Calu3 (cell line): ENCODE measurements around the gene RAB29. TPM values are rescaled to one million over a fixed set of nuclear protein-coding genes. Genes with fewer than 3 reads are reported as not detected.

Experiments used
- BruUV-seq: library from RNA; stranded (reverse); fragments of 400-500 nt; replicated peaks from 2 replicates; lab custom pipeline; 2021; lab: Mats Ljungman, UMichigan
- CTCF ChIA-PET: fragments of 300-600 bp; sonication (Branson Sonifier 250); formaldehyde crosslinking; loops from one replicate; lab custom pipeline; 2022; ENCODE audit warnings: antibody characterized with exemption; lab: Charles Lee
- DNase-seq: peaks from one replicate; pipeline ENCODE4 v3.0.0; 2022
- H3K27ac Mint-ChIP-seq: one replicate; pipeline ENCODE4 v1.8.0; 2022; ENCODE audit warnings: mixed read lengths; ENCODE audit not compliant: unreplicated experiment
- H3K27me3 Mint-ChIP-seq: one replicate; pipeline ENCODE4 v1.8.0; 2022; ENCODE audit warnings: mixed read lengths; ENCODE audit not compliant: unreplicated experiment
- H3K36me3 Mint-ChIP-seq: one replicate; pipeline ENCODE4 v1.8.0; 2022; ENCODE audit warnings: mild to moderate bottlenecking, moderate library complexity, mixed read lengths; ENCODE audit not compliant: insufficient read depth, unreplicated experiment
- H3K4me1 Mint-ChIP-seq: one replicate; pipeline ENCODE4 v1.8.0; 2022; ENCODE audit warnings: mild to moderate bottlenecking, low read depth, mixed read lengths; ENCODE audit not compliant: unreplicated experiment
- H3K4me3 Mint-ChIP-seq: one replicate; pipeline ENCODE4 v1.8.0; 2022; ENCODE audit warnings: mild to moderate bottlenecking, low read depth, moderate library complexity, mixed read lengths; ENCODE audit not compliant: unreplicated experiment
- H3K9me3 Mint-ChIP-seq: one replicate; pipeline ENCODE4 v1.8.0; 2022; ENCODE audit warnings: low read depth, mixed read lengths; ENCODE audit not compliant: unreplicated experiment
- intact Hi-C: fragments of 100-400 bp; cut with micrococcal nuclease; formaldehyde crosslinking; loops from one replicate; pipeline ENCODE4 v1.10.0; 2022; ENCODE audit not compliant: unreplicated experiment
- total RNA-seq: library from RNA; stranded (reverse); gene quantifications from 2 replicates; pipeline ENCODE4 v1.2.3, GENCODE V29; 2022
- TF ChIP-seq, protein P1 (sequence below): fragments of 200-600 bp; IDR thresholded peaks from one replicate; pipeline ENCODE4 v1.8.0; 2022; ENCODE audit warnings: antibody characterized with exemption; ENCODE audit not compliant: unreplicated experiment

RAB29 gene
- total RNA-seq, 1 experiment from 2014 or later, result 27.1 TPM

GRCh38 chr1:205783904-205784303, 8.6 kb upstream of the RAB29 start:
- no peaks in the 10 kb centered on the region for H3K9me3 Mint-ChIP-seq
- H3K36me3 Mint-ChIP-seq, result no peaks in the 10 kb centered on the region
- no peaks in the 10 kb centered on the region for H3K27me3 Mint-ChIP-seq
- no peak overlapping the region for H3K4me3 Mint-ChIP-seq
- BruUV-seq, result no TSS peak
- TF ChIP-seq, protein P1, sequence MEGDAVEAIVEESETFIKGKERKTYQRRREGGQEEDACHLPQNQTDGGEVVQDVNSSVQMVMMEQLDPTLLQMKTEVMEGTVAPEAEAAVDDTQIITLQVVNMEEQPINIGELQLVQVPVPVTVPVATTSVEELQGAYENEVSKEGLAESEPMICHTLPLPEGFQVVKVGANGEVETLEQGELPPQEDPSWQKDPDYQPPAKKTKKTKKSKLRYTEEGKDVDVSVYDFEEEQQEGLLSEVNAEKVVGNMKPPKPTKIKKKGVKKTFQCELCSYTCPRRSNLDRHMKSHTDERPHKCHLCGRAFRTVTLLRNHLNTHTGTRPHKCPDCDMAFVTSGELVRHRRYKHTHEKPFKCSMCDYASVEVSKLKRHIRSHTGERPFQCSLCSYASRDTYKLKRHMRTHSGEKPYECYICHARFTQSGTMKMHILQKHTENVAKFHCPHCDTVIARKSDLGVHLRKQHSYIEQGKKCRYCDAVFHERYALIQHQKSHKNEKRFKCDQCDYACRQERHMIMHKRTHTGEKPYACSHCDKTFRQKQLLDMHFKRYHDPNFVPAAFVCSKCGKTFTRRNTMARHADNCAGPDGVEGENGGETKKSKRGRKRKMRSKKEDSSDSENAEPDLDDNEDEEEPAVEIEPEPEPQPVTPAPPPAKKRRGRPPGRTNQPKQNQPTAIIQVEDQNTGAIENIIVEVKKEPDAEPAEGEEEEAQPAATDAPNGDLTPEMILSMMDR, result no peak
- H3K27ac Mint-ChIP-seq, result no peak overlapping the region
- no peak for DNase-seq
- CTCF ChIA-PET, result interaction anchor here (0.5 kb wide), 1 partner anchor 1497 kb away, joined by 5 read pairs; no protein-coding TSS in a partner anchor
- intact Hi-C loops, result no loop called here
- H3K4me1 Mint-ChIP-seq, result no peaks in the 10 kb centered on the region

DNA sequence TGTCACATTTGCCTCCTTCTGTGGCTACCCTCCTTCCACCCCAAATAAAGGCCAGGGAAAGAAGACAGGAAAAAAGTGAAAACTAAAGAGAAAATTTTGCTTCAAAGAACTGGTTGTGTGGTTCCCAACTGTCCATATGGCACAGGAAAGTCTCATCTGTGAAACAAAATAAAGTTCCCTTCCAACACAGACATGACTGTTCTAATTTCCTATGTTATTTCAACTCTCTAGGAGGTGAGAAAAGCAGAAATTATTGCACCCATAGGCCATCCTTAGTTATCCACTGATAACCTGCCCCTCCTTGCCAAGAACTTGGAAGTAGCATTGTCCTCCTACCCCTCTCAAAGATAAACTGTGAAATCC, 8.1 kb upstream of the RAB29 start:
- CTCF ChIA-PET, result interaction anchor here (0.5 kb wide), 1 partner anchor 1497 kb away, joined by 5 read pairs; no protein-coding TSS in a partner anchor
- Mint-ChIP-seq H3K27ac (no peak overlapping the region), H3K4me1 (no peaks in the 10 kb centered on the region), H3K36me3 (no peaks in the 10 kb centered on the region), H3K9me3 (no peaks in the 10 kb centered on the region), H3K4me3 (no peak overlapping the region), H3K27me3 (no peaks in the 10 kb centered on the region)
- intact Hi-C loops, result no loop called here
- no TSS peak for BruUV-seq
- TF ChIP-seq, protein P1, result no peak
- no peak for DNase-seq

- CTCF ChIA-PET, result no interaction called here
These were observed 7.5 kb upstream of the RAB29 start for GRCh38 chr1:205782627-205783432.

DNA sequence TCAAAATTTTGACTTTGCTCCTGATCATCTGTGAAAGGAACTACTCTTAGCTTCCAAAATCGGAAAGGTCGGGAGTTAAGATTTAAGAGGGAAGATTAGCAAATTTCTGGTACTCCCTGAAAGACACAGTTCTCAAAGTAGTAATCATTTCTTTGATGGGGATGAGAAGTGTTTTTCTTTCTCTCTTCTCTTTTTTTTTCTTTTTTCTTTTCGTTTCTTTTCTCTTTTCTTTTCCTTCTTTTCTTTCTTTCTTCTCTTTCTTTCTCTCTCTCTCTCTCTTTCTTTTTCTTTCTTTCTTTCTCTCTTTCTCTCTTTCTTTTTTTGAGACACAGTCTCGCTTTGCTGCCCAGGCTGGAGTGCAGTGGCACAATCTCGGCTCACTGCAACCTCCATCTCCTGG, 5.1 kb upstream of the RAB29 start:
- intact Hi-C loops, result no loop called here
- H3K27me3 Mint-ChIP-seq, result no peaks in the 10 kb centered on the region

More at GRCh38 chr1:205782627-205783432, 7.5 kb upstream of the RAB29 start:
- H3K4me3 Mint-ChIP-seq, result no peak overlapping the region
- H3K27ac Mint-ChIP-seq, result no peak overlapping the region
- no peak for DNase-seq
- no peaks in the 10 kb centered on the region for H3K4me1 Mint-ChIP-seq
- no peaks in the 10 kb centered on the region for H3K36me3 Mint-ChIP-seq
- no peaks in the 10 kb centered on the region for H3K9me3 Mint-ChIP-seq
- BruUV-seq, result no TSS peak
- intact Hi-C loops, result no loop called here
- TF ChIP-seq, protein P1, result no peak
- H3K27me3 Mint-ChIP-seq, result no peaks in the 10 kb centered on the region

More for the DNA sequence above, 5.1 kb upstream of the RAB29 start:
- H3K4me1 Mint-ChIP-seq, result peaks cover 4% of the 10 kb centered on the region
- no peak for DNase-seq
- H3K27ac Mint-ChIP-seq, result no peak overlapping the region
- no peaks in the 10 kb centered on the region for H3K9me3 Mint-ChIP-seq
- no peak overlapping the region for H3K4me3 Mint-ChIP-seq
- no TSS peak for BruUV-seq
- TF ChIP-seq, protein P1, result no peak
- peaks cover 5% of the 10 kb centered on the region for H3K36me3 Mint-ChIP-seq
- CTCF ChIA-PET, result no interaction called here
